Sigmoid colon (tissue), 4 donors: Measurements from ENCODE around the gene CYB5B.

Source experiments
- CTCF ChIP-seq, 4 experiments: fragments of 450-650 bp in 3 of 4; fragments of 200-600 bp in 1 of 4; IDR thresholded peaks; one replicate each; pipeline ENCODE4 v1.5.1; 2016 to 2019; ENCODE audit warnings: antibody characterized with exemption in 4 of 4, mild to moderate bottlenecking in 3 of 4, moderate library complexity in 2 of 4
- EP300 ChIP-seq, 4 donors: sonication (generic); formaldehyde crosslinking; IDR thresholded peaks; one replicate each; pipeline ENCODE4 v1.6.1; 2017; ENCODE audit warnings: antibody characterized with exemption in 4 of 4

- TF ChIP-seq CTCF (IDR thresholded peaks at IDR 0.05) = no peak
- no peak for TF ChIP-seq EP300 (IDR thresholded peaks at IDR 0.05)
Measured at GRCh38 chr16:69476920-69477443, 52.6 kb downstream of the CYB5B start.
